SW 1271 (cell line): ENCODE data around the gene ERF.

ENCODE experiments used
- DNase-seq, 2 experiments: peaks; one replicate each; lab custom pipeline; 2025; lab: John Stamatoyannopoulos, UW

ERF gene

GRCh38 chr19:42212886-42213285, 42.0 kb downstream of the ERF start:
- DNase-seq = no peak

GRCh38 chr19:42208612-42209011, 46.3 kb downstream of the ERF start:
- DNase-seq = no peak

GRCh38 chr19:42207767-42208271, 47.1 kb downstream of the ERF start:
- DNase-seq = peak in 1 of 2 experiments; percentile 46

GRCh38 chr19:42206871-42207755, 47.8 kb downstream of the ERF start:
- no peak for DNase-seq

- DNase-seq = no peak
Observed at GRCh38 chr19:42204664-42205063, 50.3 kb downstream of the ERF start.

- DNase-seq = no peak
Observed at GRCh38 chr19:42203700-42204099, 51.2 kb downstream of the ERF start.

- no peak for DNase-seq
Observed at GRCh38 chr19:42202290-42202880, 52.5 kb downstream of the ERF start.

- DNase-seq = no peak
Observed at GRCh38 chr19:42201489-42202289, 53.2 kb downstream of the ERF start.

GRCh38 chr19:42200116-42200715, 54.7 kb downstream of the ERF start:
- no peak for DNase-seq

- no peak for DNase-seq
Observed at GRCh38 chr19:42199440-42200115, 55.4 kb downstream of the ERF start.

- DNase-seq = no peak
Observed at GRCh38 chr19:42198676-42199439, 56.1 kb downstream of the ERF start.
